ENCODE measurements around the gene COMMD9.

The COMMD9 gene

GRCh38 chr11:36317992-36318391 is 28.8 kb upstream of the COMMD9 start:
- H3K4me3 ChIP-seq (replicated peaks; ENCODE audit: low read depth, low read length) = no peak overlapping the region
- DNase-seq (ENCODE audit: extremely low read depth, low read depth) = no peak
- TF ChIP-seq CTCF (IDR thresholded peaks at IDR 0.05; ENCODE audit: low read depth, low read length, missing control alignments) = no peak

- H3K4me3 ChIP-seq (replicated peaks; ENCODE audit: low read depth, low read length) = no peak overlapping the region
- TF ChIP-seq CTCF (IDR thresholded peaks at IDR 0.05; ENCODE audit: low read depth, low read length, missing control alignments) = no peak
- DNase-seq (ENCODE audit: extremely low read depth, low read depth) = no peak
Measured at GRCh38 chr11:36316049-36316448, 26.8 kb upstream of the COMMD9 start.

- no peak for TF ChIP-seq CTCF (IDR thresholded peaks at IDR 0.05; ENCODE audit: low read depth, low read length, missing control alignments)
- no peak overlapping the region for H3K4me3 ChIP-seq (replicated peaks; ENCODE audit: low read depth, low read length)
- DNase-seq (ENCODE audit: extremely low read depth, low read depth) = no peak
Measured at GRCh38 chr11:36314434-36314767, 25.2 kb upstream of the COMMD9 start.

GRCh38 chr11:36313750-36314433 is 24.7 kb upstream of the COMMD9 start:
- TF ChIP-seq CTCF (IDR thresholded peaks at IDR 0.05; ENCODE audit: low read depth, low read length, missing control alignments) = no peak

GRCh38 chr11:36312611-36313472 is 23.6 kb upstream of the COMMD9 start:
- peak; percentile 87 for DNase-seq (ENCODE audit: extremely low read depth, low read depth)
- TF ChIP-seq CTCF (IDR thresholded peaks at IDR 0.05; ENCODE audit: low read depth, low read length, missing control alignments) = no peak
- H3K4me3 ChIP-seq (replicated peaks; ENCODE audit: low read depth, low read length) = no peak overlapping the region

More at GRCh38 chr11:36313750-36314433, 24.7 kb upstream of the COMMD9 start:
- no peak overlapping the region for H3K4me3 ChIP-seq (replicated peaks; ENCODE audit: low read depth, low read length)
- DNase-seq (ENCODE audit: extremely low read depth, low read depth) = no peak

GRCh38 chr11:36311926-36312595 is 22.8 kb upstream of the COMMD9 start:
- DNase-seq (ENCODE audit: extremely low read depth, low read depth) = peak; percentile 25
- no peak overlapping the region for H3K4me3 ChIP-seq (replicated peaks; ENCODE audit: low read depth, low read length)

More at GRCh38 chr11:36311926-36312595, 22.8 kb upstream of the COMMD9 start:
- no peak for TF ChIP-seq CTCF (IDR thresholded peaks at IDR 0.05; ENCODE audit: low read depth, low read length, missing control alignments)

Data from HFF-Myc (cell line).